Measurements from ENCODE around the gene ARAP2.

DNA sequence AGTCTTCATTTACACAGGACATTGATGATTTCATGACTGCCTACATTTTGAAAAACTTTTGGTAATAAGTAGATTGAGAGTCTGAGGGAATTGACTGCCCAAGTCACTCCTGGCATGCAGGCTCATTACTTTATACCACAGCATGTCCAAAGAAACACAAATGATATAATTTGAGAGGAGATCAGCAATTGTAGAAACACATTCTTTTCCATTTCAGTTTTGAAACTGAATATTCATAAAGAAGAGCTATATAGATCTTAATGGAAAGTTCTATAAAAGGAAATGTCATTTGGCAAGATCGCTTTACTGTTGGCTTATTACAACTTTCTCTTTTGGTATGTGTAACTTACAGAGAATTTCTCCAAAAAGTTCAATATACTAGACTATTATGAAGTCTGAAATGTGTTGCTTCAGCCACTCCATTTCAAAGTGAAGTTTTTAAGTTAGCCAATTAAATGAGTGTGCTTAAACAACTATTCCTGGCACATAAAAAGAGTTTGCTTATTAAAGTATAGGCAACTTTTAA, 158.0 kb downstream of the ARAP2 start:
- TF ChIP-seq POLR2A (IDR thresholded peaks at IDR 0.05) (no peak), POLR2AphosphoS5 (IDR thresholded peaks at IDR 0.05) (no peak)
- TF ChIP-seq, protein P1, sequence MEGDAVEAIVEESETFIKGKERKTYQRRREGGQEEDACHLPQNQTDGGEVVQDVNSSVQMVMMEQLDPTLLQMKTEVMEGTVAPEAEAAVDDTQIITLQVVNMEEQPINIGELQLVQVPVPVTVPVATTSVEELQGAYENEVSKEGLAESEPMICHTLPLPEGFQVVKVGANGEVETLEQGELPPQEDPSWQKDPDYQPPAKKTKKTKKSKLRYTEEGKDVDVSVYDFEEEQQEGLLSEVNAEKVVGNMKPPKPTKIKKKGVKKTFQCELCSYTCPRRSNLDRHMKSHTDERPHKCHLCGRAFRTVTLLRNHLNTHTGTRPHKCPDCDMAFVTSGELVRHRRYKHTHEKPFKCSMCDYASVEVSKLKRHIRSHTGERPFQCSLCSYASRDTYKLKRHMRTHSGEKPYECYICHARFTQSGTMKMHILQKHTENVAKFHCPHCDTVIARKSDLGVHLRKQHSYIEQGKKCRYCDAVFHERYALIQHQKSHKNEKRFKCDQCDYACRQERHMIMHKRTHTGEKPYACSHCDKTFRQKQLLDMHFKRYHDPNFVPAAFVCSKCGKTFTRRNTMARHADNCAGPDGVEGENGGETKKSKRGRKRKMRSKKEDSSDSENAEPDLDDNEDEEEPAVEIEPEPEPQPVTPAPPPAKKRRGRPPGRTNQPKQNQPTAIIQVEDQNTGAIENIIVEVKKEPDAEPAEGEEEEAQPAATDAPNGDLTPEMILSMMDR (IDR thresholded peaks at IDR 0.05), result no peak
